K562 (cell line): ENCODE results near the gene LRRC51. TPM values are rescaled to one million over a fixed set of nuclear protein-coding genes. Genes with fewer than 3 reads are reported as not detected.

Experiments
- ATF4 ChIP-seq: fragments of 450-650 bp; formaldehyde crosslinking; IDR thresholded peaks from 2 replicates; pipeline ENCODE4 v1.4.0; 2022; ENCODE audit warnings: mild to moderate bottlenecking, moderate library complexity
- ATF6 ChIP-seq: sonication (generic); formaldehyde crosslinking; IDR thresholded peaks from 2 replicates; pipeline ENCODE4 v1.4.0; 2020; ENCODE audit warnings: mild to moderate bottlenecking, missing genetic modification reagents
- BHLHE40 ChIP-seq: IDR thresholded peaks from 2 replicates; pipeline ENCODE4 v1.6.1; 2011; ENCODE audit warnings: low read length, improper control_type of control experiment
- CGGBP1 ChIP-seq: fragments of 250-450 bp; sonication (Bioruptor Pico); IDR thresholded peaks from 2 replicates; pipeline ENCODE4 v1.9.0; 2021; ENCODE audit warnings: mild to moderate bottlenecking
- FOXA1 ChIP-seq: fragments of 450-650 bp; IDR thresholded peaks from 2 replicates; pipeline ENCODE4 v1.6.1; 2016; ENCODE audit warnings: mild to moderate bottlenecking, borderline replicate concordance
- FOXJ3 ChIP-seq: sonication (generic); formaldehyde crosslinking; IDR thresholded peaks from 2 replicates; pipeline ENCODE4 v1.4.0; 2020; ENCODE audit warnings: mild to moderate bottlenecking, missing genetic modification reagents
- GABPA ChIP-seq: fragments of 200-800 bp; sonication (Bioruptor generic); conservative IDR thresholded peaks from 2 replicates; pipeline ENCODE4 v1.6.1; 2016; ENCODE audit warnings: low read depth, missing genetic modification characterization, missing compliant biosample characterization
- HDAC2 ChIP-seq: fragments of 450-650 bp; IDR thresholded peaks from 2 replicates; pipeline ENCODE4 v1.6.1; 2016; ENCODE audit warnings: mild to moderate bottlenecking
- KAT7 ChIP-seq: sonication (generic); formaldehyde crosslinking; IDR thresholded peaks from 2 replicates; pipeline ENCODE4 v1.8.0; 2022; ENCODE audit warnings: missing genetic modification reagents, mild to moderate bottlenecking, borderline replicate concordance
- KDM2B ChIP-seq: fragments of 250-450 bp; sonication (Bioruptor Pico); IDR thresholded peaks from 2 replicates; pipeline ENCODE4 v1.8.0; 2021; ENCODE audit warnings: mild to moderate bottlenecking, moderate library complexity
- KLF6 ChIP-seq: fragments of 250-450 bp; sonication (Bioruptor Pico); IDR thresholded peaks from 2 replicates; pipeline ENCODE4 v1.4.0; 2020; ENCODE audit warnings: mild to moderate bottlenecking, moderate library complexity, borderline replicate concordance
- MECOM ChIP-seq: fragments of 250-450 bp; sonication (Bioruptor Pico); IDR thresholded peaks from 2 replicates; pipeline ENCODE4 v1.8.0; 2022; ENCODE audit warnings: inconsistent platforms
- MEIS2 ChIP-seq: fragments of 450-650 bp; IDR thresholded peaks from 2 replicates; pipeline ENCODE4 v1.6.1; 2014; ENCODE audit warnings: mild to moderate bottlenecking; ENCODE audit not compliant: partially characterized antibody
- MTA2 ChIP-seq: fragments of 450-650 bp; IDR thresholded peaks from 2 replicates; pipeline ENCODE4 v1.6.1; 2016; ENCODE audit warnings: low read depth
- MXI1 ChIP-seq: IDR thresholded peaks from 2 replicates; pipeline ENCODE4 v1.6.1; 2011; ENCODE audit warnings: low read depth, mild to moderate bottlenecking, improper control_type of control experiment, low read length
- NCOA4 ChIP-seq: fragments of 450-650 bp; IDR thresholded peaks from 2 replicates; pipeline ENCODE4 v1.6.1; 2018; ENCODE audit warnings: mild to moderate bottlenecking; ENCODE audit not compliant: partially characterized antibody
- SLC30A9 ChIP-seq: fragments of 250-450 bp; sonication (Bioruptor Pico); IDR thresholded peaks from 2 replicates; pipeline ENCODE4 v1.8.0; 2022; ENCODE audit warnings: mild to moderate bottlenecking, moderate library complexity
- TBL1XR1 ChIP-seq, 2 experiments: IDR thresholded peaks; 2 replicates each; pipeline ENCODE4 v1.6.1; 2012; ENCODE audit warnings: improper control_type of control experiment in 2 of 2, low read length in 2 of 2, mild to moderate bottlenecking in 1 of 2
- TSC22D4 ChIP-seq: fragments of 450-650 bp; IDR thresholded peaks from 2 replicates; pipeline ENCODE4 v1.6.1; 2016; ENCODE audit warnings: missing genetic modification characterization, missing biosample characterization, control low read depth
- ZFP1 ChIP-seq: fragments of 450-650 bp; formaldehyde crosslinking; IDR thresholded peaks from 2 replicates; pipeline ENCODE4 v1.4.0; 2020; ENCODE audit warnings: mild to moderate bottlenecking, mixed read lengths
- ZNF778 ChIP-seq: fragments of 450-650 bp; formaldehyde crosslinking; IDR thresholded peaks from 2 replicates; pipeline ENCODE4 v1.4.0; 2020; ENCODE audit warnings: mild to moderate bottlenecking, moderate library complexity
- ZNF79 ChIP-seq: fragments of 250-450 bp; sonication (Bioruptor Pico); IDR thresholded peaks from 2 replicates; pipeline ENCODE4 v1.4.0; 2020; ENCODE audit warnings: low read depth, mild to moderate bottlenecking, moderate library complexity
- polyA plus RNA-seq, 8 experiments: library from polyadenylated mRNA; depleted of rRNA in 4 of 8; stranded (reverse) in 5 of 8; unstranded in 3 of 8; fragments of >200 nt; fragmentation: Nextera tagmentation in 2 of 8; fragmentation: Illumina TruSeq in 1 of 8; extraction: Ambion mirVana in 2 of 8; extraction: Trizol in 1 of 8; gene quantifications; 2 replicates each; pipeline versions ENCODE4 v1.2.1 to v1.2.3, GENCODE V29; 2011 to 2014; ENCODE audit warnings: inconsistent platforms in 1 of 8, missing spikeins in 1 of 8
- total RNA-seq, 7 experiments: library from RNA; depleted of rRNA in 6 of 7; stranded (reverse); fragments of >200 nt in 6 of 7; fragmentation: Illumina TruSeq in 2 of 7; extraction: Trizol in 2 of 7; gene quantifications; 2 replicates each; pipeline versions ENCODE4 v1.2.1 to v1.2.3, GENCODE V29; 2011 to 2021; ENCODE audit warnings: low replicate concordance in 1 of 7
- TF ChIP-seq, protein P1 (sequence below): IDR thresholded peaks from 2 replicates; pipeline ENCODE4 v1.6.1; 2014; ENCODE audit warnings: antibody characterized with exemption
- TF ChIP-seq, protein P2 (sequence below): fragments of 450-650 bp; IDR thresholded peaks from 2 replicates; pipeline ENCODE4 v1.6.1; 2016; ENCODE audit warnings: antibody characterized with exemption

Gene LRRC51
- total and polyA plus RNA-seq, 9 of the 15 experiments (the other 6 are each of a cell fraction or from before 2014, with no cell fraction given) = 4.7 to 10.6 (median 5.6) TPM

- no peak for TF ChIP-seq ATF6
- no peak for TF ChIP-seq KAT7 (CRISPR knock-in tag)
- no peak for TF ChIP-seq ZNF79 (CRISPR knock-in tag)
- TF ChIP-seq TSC22D4 (tag) = no peak
- TF ChIP-seq NCOA4 = no peak
- no peak for TF ChIP-seq SLC30A9 (CRISPR knock-in tag)
- 0 out of 4 replicates have a peak, but pooled peaks of 1 of the 2 experiments have one; percentile 10 for TF ChIP-seq TBL1XR1 (IDR thresholded peaks at IDR 0.05; ENCODE audit: low read length in 2 of 2)
- TF ChIP-seq BHLHE40 = peak; percentile 81
- no peak for TF ChIP-seq ZNF778 (CRISPR knock-in tag)
- TF ChIP-seq FOXJ3 (CRISPR knock-in tag) = no peak
- no peak for TF ChIP-seq KDM2B (CRISPR knock-in tag)
- TF ChIP-seq, protein P1, sequence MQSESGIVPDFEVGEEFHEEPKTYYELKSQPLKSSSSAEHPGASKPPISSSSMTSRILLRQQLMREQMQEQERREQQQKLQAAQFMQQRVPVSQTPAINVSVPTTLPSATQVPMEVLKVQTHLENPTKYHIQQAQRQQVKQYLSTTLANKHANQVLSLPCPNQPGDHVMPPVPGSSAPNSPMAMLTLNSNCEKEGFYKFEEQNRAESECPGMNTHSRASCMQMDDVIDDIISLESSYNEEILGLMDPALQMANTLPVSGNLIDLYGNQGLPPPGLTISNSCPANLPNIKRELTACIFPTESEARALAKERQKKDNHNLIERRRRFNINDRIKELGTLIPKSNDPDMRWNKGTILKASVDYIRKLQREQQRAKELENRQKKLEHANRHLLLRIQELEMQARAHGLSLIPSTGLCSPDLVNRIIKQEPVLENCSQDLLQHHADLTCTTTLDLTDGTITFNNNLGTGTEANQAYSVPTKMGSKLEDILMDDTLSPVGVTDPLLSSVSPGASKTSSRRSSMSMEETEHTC = no peak
- 0 out of 2 replicates have a peak, but pooled peaks have one; percentile 52 for TF ChIP-seq HDAC2
- TF ChIP-seq MEIS2 = peak; percentile 51
- TF ChIP-seq, protein P2, sequence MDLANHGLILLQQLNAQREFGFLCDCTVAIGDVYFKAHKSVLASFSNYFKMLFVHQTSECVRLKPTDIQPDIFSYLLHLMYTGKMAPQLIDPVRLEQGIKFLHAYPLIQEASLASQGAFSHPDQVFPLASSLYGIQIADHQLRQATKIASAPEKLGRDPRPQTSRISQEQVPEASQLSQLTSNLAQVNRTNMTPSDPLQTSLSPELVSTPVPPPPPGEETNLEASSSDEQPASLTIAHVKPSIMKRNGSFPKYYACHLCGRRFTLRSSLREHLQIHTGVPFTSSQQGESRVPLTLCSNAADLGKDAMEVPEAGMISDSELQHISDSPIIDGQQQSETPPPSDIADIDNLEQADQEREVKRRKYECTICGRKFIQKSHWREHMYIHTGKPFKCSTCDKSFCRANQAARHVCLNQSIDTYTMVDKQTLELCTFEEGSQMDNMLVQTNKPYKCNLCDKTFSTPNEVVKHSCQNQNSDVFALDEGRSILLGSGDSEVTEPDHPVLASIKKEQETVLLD = 0 out of 2 replicates have a peak, but pooled peaks have one; percentile 49
- TF ChIP-seq MTA2 = peak; percentile 85
- no peak for TF ChIP-seq ATF4 (CRISPR knock-in tag)
- TF ChIP-seq FOXA1 = no peak
- peak; percentile 86 for TF ChIP-seq KLF6 (CRISPR knock-in tag)
- no peak for TF ChIP-seq ZFP1 (CRISPR knock-in tag)
- TF ChIP-seq MXI1 = 0 out of 2 replicates have a peak, but pooled peaks have one; percentile 37
- TF ChIP-seq CGGBP1 = no peak
- peak; percentile 100 for TF ChIP-seq GABPA (tag)
- no peak for TF ChIP-seq MECOM (CRISPR knock-in tag)
Measured at GRCh38 chr11:72112143-72112977, 31.7 kb downstream of the LRRC51 start, which contains the start of gene ANAPC15 (continued).
